Measurements from ENCODE around the gene UNC93A.

Gene UNC93A

GRCh38 chr6:167267921-167268401 is 23.2 kb upstream of the UNC93A start:
- H3K4me3 ChIP-seq (ENCODE audit: control insufficient read depth, low read depth, low read length), result no peak overlapping the region
- DNase-seq (ENCODE audit: low read depth), result no peak
- TF ChIP-seq, protein P1, sequence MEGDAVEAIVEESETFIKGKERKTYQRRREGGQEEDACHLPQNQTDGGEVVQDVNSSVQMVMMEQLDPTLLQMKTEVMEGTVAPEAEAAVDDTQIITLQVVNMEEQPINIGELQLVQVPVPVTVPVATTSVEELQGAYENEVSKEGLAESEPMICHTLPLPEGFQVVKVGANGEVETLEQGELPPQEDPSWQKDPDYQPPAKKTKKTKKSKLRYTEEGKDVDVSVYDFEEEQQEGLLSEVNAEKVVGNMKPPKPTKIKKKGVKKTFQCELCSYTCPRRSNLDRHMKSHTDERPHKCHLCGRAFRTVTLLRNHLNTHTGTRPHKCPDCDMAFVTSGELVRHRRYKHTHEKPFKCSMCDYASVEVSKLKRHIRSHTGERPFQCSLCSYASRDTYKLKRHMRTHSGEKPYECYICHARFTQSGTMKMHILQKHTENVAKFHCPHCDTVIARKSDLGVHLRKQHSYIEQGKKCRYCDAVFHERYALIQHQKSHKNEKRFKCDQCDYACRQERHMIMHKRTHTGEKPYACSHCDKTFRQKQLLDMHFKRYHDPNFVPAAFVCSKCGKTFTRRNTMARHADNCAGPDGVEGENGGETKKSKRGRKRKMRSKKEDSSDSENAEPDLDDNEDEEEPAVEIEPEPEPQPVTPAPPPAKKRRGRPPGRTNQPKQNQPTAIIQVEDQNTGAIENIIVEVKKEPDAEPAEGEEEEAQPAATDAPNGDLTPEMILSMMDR (conservative IDR thresholded peaks at IDR 0.05; ENCODE audit: control insufficient read depth, insufficient read depth, low read depth, low read length), result no peak

GRCh38 chr6:167268683-167269280 is 22.3 kb upstream of the UNC93A start:
- TF ChIP-seq, protein P1 (conservative IDR thresholded peaks at IDR 0.05; ENCODE audit: control insufficient read depth, insufficient read depth, low read depth, low read length), result no peak
- no peak overlapping the region for H3K4me3 ChIP-seq (ENCODE audit: control insufficient read depth, low read depth, low read length)
- DNase-seq (ENCODE audit: low read depth), result no peak

GRCh38 chr6:167270499-167271311 is 20.4 kb upstream of the UNC93A start:
- TF ChIP-seq, protein P1 (conservative IDR thresholded peaks at IDR 0.05; ENCODE audit: control insufficient read depth, insufficient read depth, low read depth, low read length), result no peak

DNA sequence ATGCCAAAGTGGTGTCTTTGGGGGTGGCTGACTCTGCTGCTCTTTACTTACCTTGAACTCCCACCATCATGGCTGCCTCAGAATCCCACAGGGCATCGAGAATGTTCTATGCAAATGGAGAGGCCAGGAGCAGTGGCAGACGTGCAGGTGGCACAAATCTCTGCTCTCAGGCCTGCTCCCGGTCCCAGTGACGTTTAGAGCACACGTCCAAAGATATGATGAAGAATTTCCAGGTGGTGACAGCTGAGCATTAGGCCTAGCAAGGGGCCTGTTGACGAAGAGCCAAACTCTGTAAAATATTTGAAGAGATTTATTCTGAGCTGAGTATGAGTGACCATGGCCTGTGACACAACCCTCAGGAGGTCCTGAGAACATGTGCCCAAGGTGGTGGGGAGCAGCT is 19.0 kb upstream of the UNC93A start:
- DNase-seq (ENCODE audit: low read depth), result no peak
- no peak overlapping the region for H3K4me3 ChIP-seq (ENCODE audit: control insufficient read depth, low read depth, low read length)
- TF ChIP-seq, protein P1 (conservative IDR thresholded peaks at IDR 0.05; ENCODE audit: control insufficient read depth, insufficient read depth, low read depth, low read length), result no peak

More at GRCh38 chr6:167270499-167271311, 20.4 kb upstream of the UNC93A start:
- H3K4me3 ChIP-seq (ENCODE audit: control insufficient read depth, low read depth, low read length), result no peak overlapping the region
- DNase-seq (ENCODE audit: low read depth), result no peak

- TF ChIP-seq, protein P1 (conservative IDR thresholded peaks at IDR 0.05; ENCODE audit: control insufficient read depth, insufficient read depth, low read depth, low read length), result no peak
- H3K4me3 ChIP-seq (ENCODE audit: control insufficient read depth, low read depth, low read length), result no peak overlapping the region
- DNase-seq (ENCODE audit: low read depth), result no peak
Measured at GRCh38 chr6:167272696-167273379, 18.3 kb upstream of the UNC93A start.

DNA sequence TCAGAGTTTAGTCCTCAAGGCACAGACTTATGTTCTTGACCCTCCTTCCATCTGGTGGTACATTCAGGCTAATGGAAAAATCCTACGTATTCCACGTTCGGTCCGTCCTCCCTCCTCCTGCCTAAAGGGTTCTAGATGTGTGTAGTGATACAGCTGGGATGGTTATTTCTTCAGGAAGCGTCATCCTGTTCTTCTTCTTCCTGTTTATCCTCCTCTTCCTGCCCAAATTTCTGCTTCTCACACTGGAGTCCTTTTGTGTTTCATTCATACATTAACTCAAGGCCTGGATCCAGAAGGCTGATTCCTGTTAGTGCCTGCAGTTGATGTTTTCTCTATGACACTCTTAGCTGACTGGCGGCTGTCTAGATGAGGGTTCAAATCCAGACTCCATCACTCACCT is 16.8 kb upstream of the UNC93A start:
- TF ChIP-seq, protein P1 (conservative IDR thresholded peaks at IDR 0.05; ENCODE audit: control insufficient read depth, insufficient read depth, low read depth, low read length), result no peak
- DNase-seq (ENCODE audit: low read depth), result no peak
- no peak overlapping the region for H3K4me3 ChIP-seq (ENCODE audit: control insufficient read depth, low read depth, low read length)

Data from fibroblast of mammary gland (primary cell).